ENCODE measurements around the gene NPR2.

DNA sequence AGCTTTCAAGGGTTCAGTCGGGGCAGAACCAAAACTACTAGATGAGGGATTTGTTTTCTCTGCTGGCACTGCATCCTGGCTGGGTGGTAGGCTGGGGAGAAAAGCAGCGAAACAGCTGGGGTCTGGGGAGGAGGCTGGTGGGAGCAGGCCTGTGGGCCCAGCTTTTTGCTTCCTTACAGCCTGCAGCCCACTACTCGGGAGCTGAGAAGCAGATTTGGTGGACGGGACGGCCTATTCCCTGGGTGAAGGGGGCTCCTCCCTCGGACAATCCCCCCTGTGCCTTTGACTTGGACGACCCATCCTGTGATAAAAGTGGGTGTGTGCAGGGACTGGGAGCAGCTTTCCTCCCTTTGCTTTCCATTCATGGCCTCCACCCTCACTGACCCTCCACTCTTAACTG is 9.1 kb downstream of the NPR2 start:
- TF ChIP-seq, protein P1, sequence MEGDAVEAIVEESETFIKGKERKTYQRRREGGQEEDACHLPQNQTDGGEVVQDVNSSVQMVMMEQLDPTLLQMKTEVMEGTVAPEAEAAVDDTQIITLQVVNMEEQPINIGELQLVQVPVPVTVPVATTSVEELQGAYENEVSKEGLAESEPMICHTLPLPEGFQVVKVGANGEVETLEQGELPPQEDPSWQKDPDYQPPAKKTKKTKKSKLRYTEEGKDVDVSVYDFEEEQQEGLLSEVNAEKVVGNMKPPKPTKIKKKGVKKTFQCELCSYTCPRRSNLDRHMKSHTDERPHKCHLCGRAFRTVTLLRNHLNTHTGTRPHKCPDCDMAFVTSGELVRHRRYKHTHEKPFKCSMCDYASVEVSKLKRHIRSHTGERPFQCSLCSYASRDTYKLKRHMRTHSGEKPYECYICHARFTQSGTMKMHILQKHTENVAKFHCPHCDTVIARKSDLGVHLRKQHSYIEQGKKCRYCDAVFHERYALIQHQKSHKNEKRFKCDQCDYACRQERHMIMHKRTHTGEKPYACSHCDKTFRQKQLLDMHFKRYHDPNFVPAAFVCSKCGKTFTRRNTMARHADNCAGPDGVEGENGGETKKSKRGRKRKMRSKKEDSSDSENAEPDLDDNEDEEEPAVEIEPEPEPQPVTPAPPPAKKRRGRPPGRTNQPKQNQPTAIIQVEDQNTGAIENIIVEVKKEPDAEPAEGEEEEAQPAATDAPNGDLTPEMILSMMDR (IDR thresholded peaks at IDR 0.05): no peak
- TF ChIP-seq POLR2A (IDR thresholded peaks at IDR 0.05) (no peak), EP300 (IDR thresholded peaks at IDR 0.05) (no peak)
